Dermis microvascular lymphatic vessel endothelial cell (primary cell): ENCODE measurements around the gene KCNK3. TPM values are rescaled to one million over a fixed set of nuclear protein-coding genes. Genes with fewer than 3 reads are reported as not detected.
"Not testable (repeated sequence)": the region's sequence is repeated elsewhere in the genome, so short reads cannot be mapped to it uniquely, and the experiment has no call there.

Experiments used
- DNase-seq, 2 donors: peaks; one replicate each; pipeline versions ENCODE4 v3.0.0 to v3.0.0-alpha.2; 2010; ENCODE audit warnings: low read depth in 2 of 2
- total RNA-seq: library from RNA; depleted of rRNA; stranded (reverse); fragments of >200 nt; gene quantifications from 2 replicates; pipeline ENCODE4 v1.2.1, GENCODE V29; 2014

The KCNK3 gene
- total RNA-seq, 1 donor from 2014 or later, result not detected

- not testable (repeated sequence) for DNase-seq
These were observed 27.2 kb upstream of the KCNK3 start for GRCh38 chr2:26665296-26665695.

- DNase-seq, result no peak
These were observed 25.9 kb upstream of the KCNK3 start for GRCh38 chr2:26666671-26667070.

- DNase-seq, result no peak
These were observed 24.5 kb upstream of the KCNK3 start for GRCh38 chr2:26668041-26668440.

- DNase-seq, result no peak
These were observed 23.4 kb upstream of the KCNK3 start for GRCh38 chr2:26668856-26669750.

- DNase-seq, result no peak
These were observed 22.4 kb upstream of the KCNK3 start for GRCh38 chr2:26670171-26670570.

- no peak for DNase-seq
These were observed 21.5 kb upstream of the KCNK3 start for GRCh38 chr2:26670931-26671460.

- no peak for DNase-seq
These were observed 20.8 kb upstream of the KCNK3 start for GRCh38 chr2:26671691-26672090.

- DNase-seq, result no peak
These were observed 20.3 kb upstream of the KCNK3 start for GRCh38 chr2:26672112-26672817.

GRCh38 chr2:26672818-26673393 lies 19.6 kb upstream of the KCNK3 start:
- no peak for DNase-seq

- DNase-seq, result no peak
These were observed 18.3 kb upstream of the KCNK3 start for GRCh38 chr2:26674002-26674751.

GRCh38 chr2:26674771-26675170 lies 17.8 kb upstream of the KCNK3 start:
- DNase-seq, result peak in 1 of 2 donors; percentile 60

- DNase-seq, result no peak
These were observed 16.8 kb upstream of the KCNK3 start for GRCh38 chr2:26675651-26676255.

- DNase-seq, result no peak
These were observed 14.5 kb upstream of the KCNK3 start for GRCh38 chr2:26678035-26678434.

GRCh38 chr2:26679867-26680266 lies 12.7 kb upstream of the KCNK3 start:
- no peak for DNase-seq

- DNase-seq, result no peak
These were observed 10.9 kb upstream of the KCNK3 start for GRCh38 chr2:26681656-26682055.

- DNase-seq, result no peak
These were observed 10.4 kb upstream of the KCNK3 start for GRCh38 chr2:26682155-26682554.

- no peak for DNase-seq
These were observed 8.9 kb upstream of the KCNK3 start for GRCh38 chr2:26683583-26683982.

- DNase-seq, result no peak
These were observed 7.2 kb upstream of the KCNK3 start for GRCh38 chr2:26685341-26685740.

- DNase-seq, result no peak
These were observed 6.3 kb upstream of the KCNK3 start for GRCh38 chr2:26685989-26686839.

- DNase-seq, result no peak
These were observed 5.2 kb upstream of the KCNK3 start for GRCh38 chr2:26687328-26687727.
